ENCODE measurements around the gene MGAT1.

Gene MGAT1

DNA sequence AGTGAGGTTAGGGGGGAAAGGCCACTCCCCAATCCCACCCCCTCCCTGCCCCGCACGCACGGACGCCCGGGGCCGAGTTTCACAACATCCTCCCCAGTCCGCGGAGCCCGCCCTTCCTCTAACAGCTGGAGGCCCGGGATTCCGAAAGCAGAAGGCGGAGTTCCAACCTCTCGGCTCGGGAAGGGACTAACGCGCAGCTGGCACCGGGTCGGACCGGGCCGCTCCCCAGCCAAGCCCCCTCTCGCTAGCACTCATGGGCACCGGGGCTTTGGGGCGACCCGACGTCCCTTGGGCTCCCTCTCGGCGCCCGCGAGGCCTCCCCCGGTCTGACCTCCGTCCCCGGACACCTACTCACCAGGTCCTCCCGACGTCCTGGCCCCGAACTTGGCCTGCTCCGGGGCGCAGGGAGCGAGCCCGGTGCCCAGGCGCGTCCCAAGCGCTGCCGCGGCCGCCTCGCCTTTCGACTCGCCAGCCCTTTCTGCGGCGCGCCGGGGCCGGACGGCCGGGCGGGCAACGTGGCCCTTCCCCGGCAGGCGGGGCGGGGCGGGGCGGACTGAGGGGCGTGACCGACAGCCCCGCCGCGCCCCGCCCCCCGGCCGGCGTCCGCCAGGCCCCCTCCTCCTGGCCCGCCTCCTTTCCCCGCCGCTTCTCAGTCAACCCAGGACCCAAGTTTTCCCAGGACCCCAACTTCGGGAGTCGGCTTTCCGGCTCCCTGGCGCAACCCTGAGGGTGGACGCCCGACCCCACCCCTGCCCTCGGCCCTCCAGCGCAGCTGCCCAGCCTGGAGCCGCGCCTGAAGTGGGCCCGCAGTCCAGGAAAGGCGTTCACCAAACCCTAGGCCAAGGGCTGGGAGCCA is at the start of gene MGAT1:
Gene MGAT1 (minus strand): TSS at position 482 of the 856 bp plus-strand sequence. CDS start 9,835 bp downstream, outside the sequence.
- TF ChIP-seq CSDC2 (CRISPR knock-in tag; IDR thresholded peaks at IDR 0.05) = 0 out of 2 replicates have a peak, but pooled peaks have one; percentile 23
- TF ChIP-seq TSHZ2 (CRISPR knock-in tag; IDR thresholded peaks at IDR 0.05) = no peak
- TF ChIP-seq, protein P1, sequence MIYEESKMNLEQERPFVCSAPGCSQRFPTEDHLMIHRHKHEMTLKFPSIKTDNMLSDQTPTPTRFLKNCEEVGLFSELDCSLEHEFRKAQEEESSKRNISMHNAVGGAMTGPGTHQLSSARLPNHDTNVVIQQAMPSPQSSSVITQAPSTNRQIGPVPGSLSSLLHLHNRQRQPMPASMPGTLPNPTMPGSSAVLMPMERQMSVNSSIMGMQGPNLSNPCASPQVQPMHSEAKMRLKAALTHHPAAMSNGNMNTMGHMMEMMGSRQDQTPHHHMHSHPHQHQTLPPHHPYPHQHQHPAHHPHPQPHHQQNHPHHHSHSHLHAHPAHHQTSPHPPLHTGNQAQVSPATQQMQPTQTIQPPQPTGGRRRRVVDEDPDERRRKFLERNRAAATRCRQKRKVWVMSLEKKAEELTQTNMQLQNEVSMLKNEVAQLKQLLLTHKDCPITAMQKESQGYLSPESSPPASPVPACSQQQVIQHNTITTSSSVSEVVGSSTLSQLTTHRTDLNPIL (CRISPR knock-in tag; IDR thresholded peaks at IDR 0.05; ENCODE audit: low read depth) = no peak
- no peak for TF ChIP-seq ZNF70 (CRISPR knock-in tag; IDR thresholded peaks at IDR 0.05)
- TF ChIP-seq, protein P2, sequence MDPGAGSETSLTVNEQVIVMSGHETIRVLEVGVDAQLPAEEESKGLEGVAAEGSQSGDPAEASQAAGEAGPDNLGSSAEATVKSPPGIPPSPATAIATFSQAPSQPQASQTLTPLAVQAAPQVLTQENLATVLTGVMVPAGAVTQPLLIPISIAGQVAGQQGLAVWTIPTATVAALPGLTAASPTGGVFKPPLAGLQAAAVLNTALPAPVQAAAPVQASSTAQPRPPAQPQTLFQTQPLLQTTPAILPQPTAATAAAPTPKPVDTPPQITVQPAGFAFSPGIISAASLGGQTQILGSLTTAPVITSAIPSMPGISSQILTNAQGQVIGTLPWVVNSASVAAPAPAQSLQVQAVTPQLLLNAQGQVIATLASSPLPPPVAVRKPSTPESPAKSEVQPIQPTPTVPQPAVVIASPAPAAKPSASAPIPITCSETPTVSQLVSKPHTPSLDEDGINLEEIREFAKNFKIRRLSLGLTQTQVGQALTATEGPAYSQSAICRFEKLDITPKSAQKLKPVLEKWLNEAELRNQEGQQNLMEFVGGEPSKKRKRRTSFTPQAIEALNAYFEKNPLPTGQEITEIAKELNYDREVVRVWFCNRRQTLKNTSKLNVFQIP (CRISPR knock-in tag; IDR thresholded peaks at IDR 0.05; ENCODE audit: borderline replicate concordance, low read depth) = no peak
- TF ChIP-seq PPARA (CRISPR knock-in tag; IDR thresholded peaks at IDR 0.05; ENCODE audit: borderline replicate concordance) = no peak
- no peak for TF ChIP-seq ISL1 (CRISPR knock-in tag; IDR thresholded peaks at IDR 0.05)
- ATAC-seq = peak; percentile 90

GRCh38 chr5:180850434-180851078 is 48.0 kb upstream of the MGAT1 start:
- no peak for ATAC-seq
- no peak for TF ChIP-seq TOX (CRISPR knock-in tag; IDR thresholded peaks at IDR 0.05; ENCODE audit: borderline replicate concordance)
- TF ChIP-seq CSDC2 (CRISPR knock-in tag; IDR thresholded peaks at IDR 0.05) = no peak
- TF ChIP-seq SNAI2 (CRISPR knock-in tag; IDR thresholded peaks at IDR 0.05) = no peak
- TF ChIP-seq OSR1 (CRISPR knock-in tag; IDR thresholded peaks at IDR 0.05) = no peak
- TF ChIP-seq ZC3H10 (CRISPR knock-in tag; IDR thresholded peaks at IDR 0.05) = no peak
- TF ChIP-seq ZNF565 (CRISPR knock-in tag; conservative IDR thresholded peaks at IDR 0.05; ENCODE audit: low read depth) = no peak
- no peak for TF ChIP-seq ESRRG (CRISPR knock-in tag; IDR thresholded peaks at IDR 0.05)

- ATAC-seq = no peak
- TF ChIP-seq PPARA (CRISPR knock-in tag; IDR thresholded peaks at IDR 0.05; ENCODE audit: borderline replicate concordance) = no peak
- TF ChIP-seq RARB (CRISPR knock-in tag; IDR thresholded peaks at IDR 0.05) = no peak
- no peak for TF ChIP-seq BACH2 (CRISPR knock-in tag; IDR thresholded peaks at IDR 0.05; ENCODE audit: borderline replicate concordance)
- no peak for TF ChIP-seq GLIS3 (CRISPR knock-in tag; IDR thresholded peaks at IDR 0.05)
- TF ChIP-seq CSRNP3 (CRISPR knock-in tag; IDR thresholded peaks at IDR 0.05) = no peak
- TF ChIP-seq TCF4 (CRISPR knock-in tag; IDR thresholded peaks at IDR 0.05; ENCODE audit: borderline replicate concordance) = no peak
- no peak for TF ChIP-seq CSDC2 (CRISPR knock-in tag; IDR thresholded peaks at IDR 0.05)
- TF ChIP-seq ISL1 (CRISPR knock-in tag; IDR thresholded peaks at IDR 0.05) = no peak
- no peak for TF ChIP-seq ZNF565 (CRISPR knock-in tag; conservative IDR thresholded peaks at IDR 0.05; ENCODE audit: low read depth)
- TF ChIP-seq, protein P2 (CRISPR knock-in tag; IDR thresholded peaks at IDR 0.05; ENCODE audit: borderline replicate concordance, low read depth) = no peak
- TF ChIP-seq, protein P3, sequence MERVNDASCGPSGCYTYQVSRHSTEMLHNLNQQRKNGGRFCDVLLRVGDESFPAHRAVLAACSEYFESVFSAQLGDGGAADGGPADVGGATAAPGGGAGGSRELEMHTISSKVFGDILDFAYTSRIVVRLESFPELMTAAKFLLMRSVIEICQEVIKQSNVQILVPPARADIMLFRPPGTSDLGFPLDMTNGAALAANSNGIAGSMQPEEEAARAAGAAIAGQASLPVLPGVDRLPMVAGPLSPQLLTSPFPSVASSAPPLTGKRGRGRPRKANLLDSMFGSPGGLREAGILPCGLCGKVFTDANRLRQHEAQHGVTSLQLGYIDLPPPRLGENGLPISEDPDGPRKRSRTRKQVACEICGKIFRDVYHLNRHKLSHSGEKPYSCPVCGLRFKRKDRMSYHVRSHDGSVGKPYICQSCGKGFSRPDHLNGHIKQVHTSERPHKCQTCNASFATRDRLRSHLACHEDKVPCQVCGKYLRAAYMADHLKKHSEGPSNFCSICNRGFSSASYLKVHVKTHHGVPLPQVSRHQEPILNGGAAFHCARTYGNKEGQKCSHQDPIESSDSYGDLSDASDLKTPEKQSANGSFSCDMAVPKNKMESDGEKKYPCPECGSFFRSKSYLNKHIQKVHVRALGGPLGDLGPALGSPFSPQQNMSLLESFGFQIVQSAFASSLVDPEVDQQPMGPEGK (CRISPR knock-in tag; IDR thresholded peaks at IDR 0.05; ENCODE audit: borderline replicate concordance) = no peak
- TF ChIP-seq ZNF8 (CRISPR knock-in tag; IDR thresholded peaks at IDR 0.05) = no peak
- no peak for TF ChIP-seq ZNF70 (CRISPR knock-in tag; IDR thresholded peaks at IDR 0.05)
- TF ChIP-seq TOX (CRISPR knock-in tag; IDR thresholded peaks at IDR 0.05; ENCODE audit: borderline replicate concordance) = no peak
Observed at GRCh38 chr5:180849827-180850226, 47.2 kb upstream of the MGAT1 start.
